LHCN-M2 (cell line): Measurements from ENCODE around the gene DNAJB7. TPM values are rescaled to one million over a fixed set of nuclear protein-coding genes. Genes with fewer than 3 reads are reported as not detected.
A peak's percentile ranks its signal among the peaks of the same experiment; 100 is the strongest.
"Not testable (repeated sequence)": the region's sequence is repeated elsewhere in the genome, so short reads cannot be mapped to it uniquely, and the experiment has no call there.

Experiments used
- DNase-seq: peaks from one replicate; pipeline ENCODE4 v3.0.0-alpha.2; 2012; ENCODE audit warnings: low read depth
- polyA plus RNA-seq: library from polyadenylated mRNA; unstranded; fragments of >200 nt; gene quantifications from one replicate; pipeline ENCODE4 v1.2.1, GENCODE V29; 2012; ENCODE audit warnings: missing spikeins
- total RNA-seq: library from RNA; depleted of rRNA; stranded (reverse); fragments of >200 nt; gene quantifications from 2 replicates; pipeline ENCODE4 v1.2.3, GENCODE V29; 2014; rRNA removed

DNAJB7 gene
- total RNA-seq, result not detected in 2 replicates
- 0.02 TPM for polyA plus RNA-seq

DNA sequence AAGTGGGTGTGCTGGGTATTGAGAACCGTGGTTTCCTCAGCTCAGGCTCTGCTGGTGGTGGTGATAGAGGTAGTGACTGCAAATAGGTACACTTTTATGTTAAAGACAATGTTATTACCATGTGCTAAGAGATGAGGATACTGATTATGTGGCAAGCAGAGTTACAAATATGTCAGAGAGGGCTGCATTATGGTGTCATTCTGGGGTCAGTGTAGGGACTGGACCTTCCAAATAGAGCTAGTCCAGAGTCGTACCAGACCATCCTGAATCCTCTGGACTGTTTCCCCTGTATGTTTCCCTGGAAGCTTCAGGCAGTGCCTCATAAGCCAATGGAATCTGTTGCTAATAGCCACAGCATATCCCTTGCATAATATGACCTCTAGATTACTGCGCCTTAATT is at the start of gene DNAJB7:
TSS of gene DNAJB7 (minus strand) at position 101 of the 400 bp plus-strand sequence. CDS start 119 bp downstream, outside the sequence.
- DNase-seq, result no peak

GRCh38 chr22:40908895-40909294 is 47.0 kb upstream of the DNAJB7 start:
- no peak for DNase-seq

DNA sequence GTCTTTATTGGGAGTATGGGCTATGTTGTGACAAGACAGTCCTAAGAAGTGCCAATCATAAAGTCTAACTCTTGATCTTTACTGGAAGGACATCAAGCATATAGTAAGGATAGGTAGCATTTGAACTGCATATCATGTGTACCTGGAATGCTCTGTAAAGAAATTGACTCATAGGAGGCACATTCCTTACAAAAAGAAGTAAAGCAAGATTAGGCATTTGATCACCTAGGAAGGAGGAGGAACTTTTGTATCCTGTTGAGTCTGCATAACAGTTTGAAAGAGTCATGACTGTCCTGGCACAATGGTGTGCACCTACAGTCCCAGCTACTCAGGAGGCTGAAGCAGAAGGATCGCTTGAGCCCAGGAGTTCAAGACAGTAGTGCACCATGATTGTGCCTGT is 42.2 kb upstream of the DNAJB7 start:
- DNase-seq, result no peak

DNA sequence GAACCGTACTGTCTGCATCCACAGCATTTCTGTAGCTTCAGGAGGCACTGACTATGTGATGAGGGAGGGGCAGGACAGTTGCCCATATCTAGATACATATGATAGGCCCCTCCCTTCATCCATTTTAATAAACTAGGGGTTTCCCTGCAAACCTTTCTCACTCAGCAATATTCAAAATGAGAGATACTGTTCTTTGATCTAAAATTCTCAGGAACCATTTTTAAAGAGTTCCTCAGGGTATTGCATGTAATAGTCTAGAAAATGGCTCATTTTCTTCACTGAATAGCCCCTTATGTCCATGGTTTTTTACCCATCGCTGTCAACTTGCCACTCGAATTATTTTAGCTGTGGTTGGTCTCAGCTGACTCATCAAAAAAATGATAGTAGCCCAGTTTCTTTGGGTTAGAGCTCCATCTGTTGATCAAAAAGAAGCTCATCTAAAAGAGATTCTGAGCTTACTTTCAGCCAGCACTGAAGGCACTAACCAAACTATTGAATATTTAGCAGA is 37.0 kb upstream of the DNAJB7 start:
- peak; percentile 73 for DNase-seq

- DNase-seq, result no peak
Observed at GRCh38 chr22:40894417-40894816, 32.5 kb upstream of the DNAJB7 start.

DNA sequence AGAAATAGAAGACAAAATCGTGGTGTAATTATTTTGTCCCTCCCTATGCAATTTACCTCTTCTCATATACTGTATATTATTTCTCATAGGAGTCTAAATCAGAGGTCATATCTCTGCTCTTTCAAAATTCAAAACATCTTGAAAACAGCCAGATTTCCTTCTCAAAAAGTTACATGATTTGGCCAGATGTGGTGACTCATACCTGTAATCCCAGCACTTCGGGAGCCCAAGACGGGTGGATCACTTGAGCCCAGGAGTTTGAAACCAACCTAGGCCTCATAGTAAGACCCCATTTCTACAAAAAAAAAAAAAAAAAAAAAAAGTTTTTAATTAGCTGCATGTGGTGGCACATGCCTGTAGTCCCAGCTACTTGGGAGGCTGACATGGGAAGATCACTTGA is 29.0 kb upstream of the DNAJB7 start:
- DNase-seq, result peak; percentile 18

- no peak for DNase-seq
Observed at GRCh38 chr22:40889116-40889515, 27.2 kb upstream of the DNAJB7 start.

DNA sequence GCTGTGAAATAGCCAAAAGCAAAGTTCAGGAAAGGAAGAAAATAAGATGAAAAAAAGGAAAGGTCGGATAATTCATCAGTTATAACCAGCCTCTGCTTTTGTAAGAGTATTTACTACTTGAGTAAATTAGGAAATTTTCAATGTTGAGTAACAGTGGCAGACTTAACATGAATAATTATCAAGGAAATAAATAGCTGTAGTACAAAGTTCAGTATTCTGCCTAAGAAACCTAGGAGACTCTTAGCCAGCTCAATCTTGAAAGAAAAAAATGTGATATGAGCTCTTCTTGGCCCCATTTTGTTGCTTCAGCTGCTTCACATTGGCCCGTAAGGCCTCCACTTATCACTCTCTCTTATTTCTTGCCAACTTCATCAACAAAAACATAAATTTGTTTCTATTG is 17.0 kb upstream of the DNAJB7 start:
- no peak for DNase-seq

DNA sequence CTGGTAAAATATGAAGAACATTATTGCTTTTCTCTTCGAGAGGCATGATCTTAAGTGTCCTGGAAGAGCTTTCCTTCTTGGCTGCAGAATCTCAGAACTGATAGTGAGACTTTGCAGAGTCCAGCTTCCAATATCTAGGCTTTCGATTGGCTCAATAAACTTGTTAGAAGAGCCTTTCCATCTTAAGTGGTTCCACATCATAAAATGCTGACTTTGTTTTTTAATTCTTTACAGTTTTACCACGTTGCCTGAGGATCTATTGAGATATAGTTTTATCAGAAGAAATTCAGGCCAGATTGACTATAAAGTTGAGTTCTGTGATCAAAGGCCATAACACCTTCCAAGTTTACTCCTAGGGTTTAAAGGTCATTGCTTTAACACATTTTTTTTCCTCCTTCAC is 15.6 kb upstream of the DNAJB7 start:
- no peak for DNase-seq

DNA sequence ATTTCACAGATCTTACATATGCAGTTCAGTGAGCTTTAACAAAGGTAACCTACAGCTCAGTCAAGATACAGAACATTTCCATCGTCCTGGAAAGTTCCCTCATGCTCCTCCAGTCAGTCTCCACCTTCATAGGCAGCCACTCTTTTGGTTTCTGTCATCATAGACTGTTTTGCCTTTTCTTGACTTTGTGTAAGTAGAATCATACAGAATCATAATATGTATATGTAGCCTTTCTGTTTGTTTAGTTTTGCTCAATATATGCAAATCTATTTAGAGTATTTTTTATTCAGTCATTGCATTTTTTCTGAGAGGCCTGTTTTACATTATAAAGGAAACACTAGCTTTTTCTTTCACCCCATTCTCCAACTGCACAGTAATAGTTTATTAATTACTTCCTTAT is 15.0 kb upstream of the DNAJB7 start:
- DNase-seq, result no peak

- DNase-seq, result no peak
Observed at GRCh38 chr22:40875111-40875510, 13.2 kb upstream of the DNAJB7 start.

DNA sequence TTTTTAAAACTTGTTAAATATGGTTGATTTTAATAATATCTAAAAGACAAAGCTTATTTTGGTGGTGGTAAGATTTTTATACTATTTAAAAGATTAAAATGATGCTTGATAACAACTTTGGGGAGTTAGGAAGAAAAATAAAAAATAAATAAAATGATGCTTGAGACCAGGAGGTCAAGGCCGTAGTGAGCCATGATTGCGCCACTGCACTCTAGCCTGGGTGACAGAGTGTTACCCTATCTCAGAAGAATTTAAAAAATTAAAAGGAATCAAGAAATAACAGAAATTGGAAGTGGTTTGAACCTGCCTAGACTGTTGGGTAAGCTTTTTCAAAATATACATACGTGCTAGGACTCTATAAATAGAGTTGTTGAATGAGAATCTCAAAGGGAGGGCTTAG is 12.1 kb upstream of the DNAJB7 start:
- no peak for DNase-seq

DNA sequence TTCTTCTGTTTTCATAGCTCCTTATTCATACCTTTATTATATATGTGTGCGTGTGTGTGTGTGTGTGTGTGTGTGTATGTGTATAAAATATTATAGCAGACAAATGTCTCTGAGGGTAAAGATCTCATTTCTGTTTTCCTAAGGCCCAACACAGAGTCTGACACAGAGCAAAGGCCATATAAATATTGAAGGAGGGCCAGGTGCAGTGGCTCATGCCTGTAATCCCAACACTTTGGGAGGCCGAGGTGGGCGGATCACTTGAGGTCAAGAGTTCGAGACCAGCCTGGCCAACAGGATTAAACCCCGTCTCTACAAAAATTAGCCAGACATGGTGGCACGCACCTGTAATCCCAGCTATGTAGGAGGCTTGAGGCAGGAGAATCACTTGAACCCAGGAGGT is 6.5 kb upstream of the DNAJB7 start:
- DNase-seq, result not testable (repeated sequence)

GRCh38 chr22:40867109-40867508 is 5.2 kb upstream of the DNAJB7 start:
- no peak for DNase-seq

- DNase-seq, result no peak
Observed at GRCh38 chr22:40862537-40862936, 624 bp upstream of the DNAJB7 start.

GRCh38 chr22:40857309-40857855 is 4.5 kb downstream of the DNAJB7 start:
- no peak for DNase-seq

GRCh38 chr22:40856513-40857308 is 5.2 kb downstream of the DNAJB7 start, which contains the start of the genes ST13 and XPNPEP3:
ST13 (minus strand) TSS chr22:40856639; CDS start chr22:40856540, 99 bp downstream.
XPNPEP3 (plus strand) TSS chr22:40857148; CDS start chr22:40857182, 34 bp downstream.
- DNase-seq, result peak; percentile 97

- DNase-seq, result peak; percentile 50
Observed at GRCh38 chr22:40855979-40856512, 5.9 kb downstream of the DNAJB7 start.

DNA sequence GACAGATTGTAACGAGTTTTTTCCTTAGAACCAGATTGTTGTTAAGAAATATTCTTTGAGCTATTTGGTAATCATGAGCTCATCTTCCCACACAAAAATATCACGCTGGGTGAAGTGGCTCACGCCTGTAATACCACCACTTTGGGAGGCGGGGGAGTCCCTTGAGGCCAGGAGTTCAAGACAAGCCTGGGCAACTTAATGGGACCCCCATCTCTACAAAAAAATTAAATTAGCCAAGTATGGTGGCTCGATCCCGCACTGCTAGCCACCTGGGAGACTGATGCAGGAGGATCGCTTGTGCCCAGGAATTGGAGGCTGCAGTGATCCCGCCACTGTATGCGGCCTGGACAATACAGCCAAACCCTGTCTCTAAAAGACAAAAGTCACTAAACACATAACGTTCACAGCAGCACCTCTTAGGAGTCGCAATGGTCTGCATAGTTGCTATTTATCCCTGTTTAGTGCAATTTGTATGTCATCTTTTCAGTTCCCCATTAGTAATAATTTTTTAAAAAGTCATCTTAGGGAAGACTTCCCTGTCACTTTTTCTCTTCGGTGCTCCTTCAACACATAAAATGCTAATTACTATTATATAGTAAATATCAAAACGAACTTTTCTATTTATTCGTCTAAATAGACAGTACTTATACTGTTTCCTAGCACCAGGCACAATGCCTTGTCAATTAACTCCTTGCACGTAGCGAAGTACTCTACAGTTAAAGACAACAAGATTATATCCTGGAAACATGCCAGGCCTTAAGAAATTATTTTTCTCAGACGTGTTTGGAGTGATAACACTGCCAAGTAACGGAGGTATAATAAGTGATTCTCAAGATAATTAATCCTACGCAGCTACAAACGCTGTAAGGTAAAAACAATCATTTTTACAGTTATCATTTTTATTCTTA is 6.6 kb downstream of the DNAJB7 start:
- DNase-seq, result peak; percentile 19

DNA sequence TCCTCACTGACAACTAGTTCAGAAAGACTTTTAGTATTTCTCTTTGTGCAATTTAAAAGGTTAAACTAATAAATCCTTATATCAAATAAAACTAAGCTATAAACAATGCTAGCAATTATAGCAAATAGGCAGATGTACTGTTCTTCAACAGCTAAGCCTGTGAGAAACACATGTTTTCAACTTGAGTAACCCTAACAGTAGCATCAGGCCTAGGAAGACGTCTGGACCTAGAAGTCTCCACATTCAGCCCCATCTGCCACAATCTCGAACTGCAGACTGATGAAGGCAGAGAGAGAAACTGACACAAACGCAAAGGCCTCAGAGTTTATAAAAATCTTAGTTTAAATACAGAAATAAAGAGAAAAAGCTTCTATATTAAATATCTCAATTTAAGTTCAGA is 8.0 kb downstream of the DNAJB7 start:
- DNase-seq, result peak; percentile 11

- no peak for DNase-seq
Observed at GRCh38 chr22:40853333-40853732, 8.6 kb downstream of the DNAJB7 start.
